Left ventricle myocardium inferior (tissue), 1 donor: ENCODE measurements around the gene ANKDD1B. TPM values are rescaled to one million over a fixed set of nuclear protein-coding genes. Genes with fewer than 3 reads are reported as not detected.
"Not testable (repeated sequence)": the region's sequence is repeated elsewhere in the genome, so short reads cannot be mapped to it uniquely, and the experiment has no call there.

Experiments
- DNase-seq: peaks from one replicate; pipeline ENCODE4 v3.0.0-alpha.2; 2020
- H3K27ac ChIP-seq: fragments of 200-600 bp; replicated peaks from 2 replicates; pipeline ENCODE4 v1.8.0; 2021
- H3K27me3 ChIP-seq: fragments of 200-600 bp; 2 replicates; pipeline ENCODE4 v1.8.0; 2021; ENCODE audit warnings: low read depth
- H3K36me3 ChIP-seq: fragments of 200-600 bp; 2 replicates; pipeline ENCODE4 v1.8.0; 2021
- H3K4me1 ChIP-seq: fragments of 200-600 bp; 2 replicates; pipeline ENCODE4 v1.8.0; 2021
- H3K4me3 ChIP-seq: fragments of 200-600 bp; 2 replicates; pipeline ENCODE4 v1.8.0; 2021; ENCODE audit warnings: mild to moderate bottlenecking, moderate library complexity
- H3K9me3 ChIP-seq: fragments of 200-600 bp; replicated peaks from 2 replicates; pipeline ENCODE4 v1.8.0; 2021
- intact Hi-C: fragments of 100-400 bp; cut with micrococcal nuclease; formaldehyde crosslinking; loops from one replicate; pipeline ENCODE4 v1.11.0; 2022
- total RNA-seq: library from RNA; stranded (reverse); fragmentation: NEBNext Ultra II Directional; extraction: Animal tissue kit (Norgen Biotek cat#: 25700); gene quantifications from one replicate; pipeline ENCODE4 v1.2.1, GENCODE V29; 2021
- TF ChIP-seq, protein P1 (sequence below): fragments of 200-600 bp; IDR thresholded peaks from 2 replicates; pipeline ENCODE4 v1.8.0; 2021; ENCODE audit warnings: antibody characterized with exemption, mild to moderate bottlenecking, borderline replicate concordance
- donor health status: DM: no; HTN: yes; CAD: no; lungs with severe emphysema.

Gene ANKDD1B
- total RNA-seq, 1 donor from 2014 or later: 0.27 TPM

DNA sequence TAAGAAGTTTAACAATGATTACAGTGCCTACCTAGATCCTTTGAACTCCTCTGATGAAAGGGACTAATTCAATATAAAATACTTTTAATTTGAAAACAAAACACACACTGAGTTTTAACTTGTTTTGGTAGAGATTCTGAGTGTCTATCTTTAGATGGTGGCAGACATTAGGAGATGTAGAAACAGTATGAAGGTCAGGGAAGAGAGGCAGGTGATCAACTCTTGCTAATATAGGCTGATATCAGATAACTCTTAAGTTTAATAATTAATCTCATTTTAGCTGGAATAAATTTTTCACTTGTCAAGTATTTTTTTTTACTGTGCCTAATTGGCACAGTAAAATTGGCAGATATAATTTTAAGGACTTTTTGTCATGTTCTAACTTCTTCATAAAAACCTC is 75.2 kb downstream of the ANKDD1B start:
- intact Hi-C loops: loop anchor here (10.0 kb wide), 1 partner anchor 452 kb away; the partner anchor contains the start of gene ANKRD31
- H3K36me3 ChIP-seq: peaks cover 53% of the 10 kb centered on the region
- DNase-seq: no peak
- no peaks in the 10 kb centered on the region for H3K4me1 ChIP-seq
- TF ChIP-seq, protein P1, sequence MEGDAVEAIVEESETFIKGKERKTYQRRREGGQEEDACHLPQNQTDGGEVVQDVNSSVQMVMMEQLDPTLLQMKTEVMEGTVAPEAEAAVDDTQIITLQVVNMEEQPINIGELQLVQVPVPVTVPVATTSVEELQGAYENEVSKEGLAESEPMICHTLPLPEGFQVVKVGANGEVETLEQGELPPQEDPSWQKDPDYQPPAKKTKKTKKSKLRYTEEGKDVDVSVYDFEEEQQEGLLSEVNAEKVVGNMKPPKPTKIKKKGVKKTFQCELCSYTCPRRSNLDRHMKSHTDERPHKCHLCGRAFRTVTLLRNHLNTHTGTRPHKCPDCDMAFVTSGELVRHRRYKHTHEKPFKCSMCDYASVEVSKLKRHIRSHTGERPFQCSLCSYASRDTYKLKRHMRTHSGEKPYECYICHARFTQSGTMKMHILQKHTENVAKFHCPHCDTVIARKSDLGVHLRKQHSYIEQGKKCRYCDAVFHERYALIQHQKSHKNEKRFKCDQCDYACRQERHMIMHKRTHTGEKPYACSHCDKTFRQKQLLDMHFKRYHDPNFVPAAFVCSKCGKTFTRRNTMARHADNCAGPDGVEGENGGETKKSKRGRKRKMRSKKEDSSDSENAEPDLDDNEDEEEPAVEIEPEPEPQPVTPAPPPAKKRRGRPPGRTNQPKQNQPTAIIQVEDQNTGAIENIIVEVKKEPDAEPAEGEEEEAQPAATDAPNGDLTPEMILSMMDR: no peak
- H3K9me3 ChIP-seq: no peaks in the 10 kb centered on the region
- no peak overlapping the region for H3K27ac ChIP-seq
- no peak overlapping the region for H3K4me3 ChIP-seq
- H3K27me3 ChIP-seq: no peaks in the 10 kb centered on the region

DNA sequence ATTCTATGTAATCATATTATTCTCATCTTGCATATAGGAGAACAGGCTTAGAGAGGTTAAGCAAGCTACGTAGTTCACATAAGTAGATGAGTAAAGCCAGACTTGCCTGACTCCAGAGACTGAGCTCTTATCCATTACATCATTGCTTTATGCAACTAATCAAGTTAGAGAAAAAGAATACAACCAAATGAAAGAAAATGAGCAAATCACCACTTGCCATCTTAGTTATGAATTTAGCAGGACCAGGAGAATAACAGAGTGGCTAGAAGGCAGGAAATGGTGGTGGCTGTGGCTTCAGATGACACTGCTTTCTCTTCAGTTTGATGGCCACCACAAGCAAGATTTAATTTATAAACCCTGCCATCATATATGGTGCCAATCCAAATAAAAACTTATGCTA is 79.4 kb downstream of the ANKDD1B start:
- Histone ChIP-seq H3K36me3 (peaks cover 52% of the 10 kb centered on the region), H3K4me3 (no peak overlapping the region), H3K9me3 (no peaks in the 10 kb centered on the region), H3K4me1 (peaks cover 6% of the 10 kb centered on the region), H3K27ac (no peak overlapping the region), H3K27me3 (no peaks in the 10 kb centered on the region)
- no peak for DNase-seq
- TF ChIP-seq, protein P1: no peak
- intact Hi-C loops: no loop called here

DNA sequence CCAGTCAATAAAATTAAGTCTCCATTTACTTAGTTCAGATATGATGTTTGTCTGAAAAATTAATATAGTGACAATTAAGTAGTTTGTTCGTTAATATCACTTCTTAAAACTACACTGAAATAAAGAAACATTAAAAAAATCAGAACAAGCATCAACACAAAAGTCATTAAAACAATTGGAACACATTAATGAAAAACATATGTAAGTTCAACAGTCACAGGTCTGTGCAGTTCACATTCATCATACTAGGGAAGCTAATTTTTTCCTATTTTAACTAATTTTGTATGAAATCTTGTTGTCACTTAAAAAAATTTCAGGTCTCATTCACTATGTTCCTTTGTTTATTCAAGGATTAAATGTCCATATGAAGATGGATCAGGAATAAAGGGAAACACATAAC is 83.5 kb downstream of the ANKDD1B start:
- intact Hi-C loops: no loop called here
- H3K9me3 ChIP-seq: no peaks in the 10 kb centered on the region
- TF ChIP-seq, protein P1: no peak
- H3K4me3 ChIP-seq: no peak overlapping the region
- no peak overlapping the region for H3K27ac ChIP-seq
- peaks cover 20% of the 10 kb centered on the region for H3K36me3 ChIP-seq
- no peaks in the 10 kb centered on the region for H3K27me3 ChIP-seq
- H3K4me1 ChIP-seq: peaks cover 6% of the 10 kb centered on the region
- DNase-seq: no peak

DNA sequence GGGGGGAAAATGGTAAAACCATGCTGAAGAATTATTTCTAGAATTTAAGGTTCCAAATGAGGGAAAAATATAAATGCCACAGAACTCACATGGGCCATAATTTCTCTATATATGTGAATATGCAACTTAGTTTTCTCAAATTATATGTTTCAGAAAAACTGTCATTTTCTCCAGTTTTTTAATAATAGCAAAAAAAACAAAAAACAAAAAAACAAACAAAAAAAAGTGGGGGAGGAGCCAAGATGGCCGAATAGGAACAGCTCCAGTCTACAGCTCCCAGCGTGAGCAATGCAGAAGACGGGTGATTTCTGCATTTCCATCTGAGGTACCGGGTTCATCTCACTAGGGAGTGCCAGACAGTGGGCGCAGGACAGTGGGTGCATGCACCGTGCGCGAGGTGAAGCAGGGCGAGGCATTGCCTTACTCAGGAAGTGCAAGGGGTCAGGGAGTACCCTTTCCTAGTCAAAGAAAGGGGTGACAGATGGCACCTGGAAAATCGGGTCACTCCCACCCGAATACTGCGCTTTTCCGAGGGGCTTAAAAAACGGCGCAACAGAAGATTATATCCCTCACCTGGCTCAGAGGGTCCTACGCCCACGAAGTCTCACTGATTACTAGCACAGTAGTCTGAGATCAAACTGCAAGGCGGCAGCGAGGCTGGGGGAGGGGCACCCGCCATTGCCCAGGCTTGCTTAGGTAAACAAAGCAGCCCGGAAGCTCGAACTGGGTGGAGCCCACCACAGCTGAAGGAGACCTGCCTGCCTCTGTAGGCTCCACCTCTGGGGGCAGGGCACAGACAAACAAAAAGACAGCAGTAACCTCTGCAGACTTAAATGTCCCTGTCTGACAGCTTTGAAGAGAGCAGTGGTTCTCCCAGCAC is 84.5 kb downstream of the ANKDD1B start:
- H3K4me3 ChIP-seq, H3K4me1 ChIP-seq, intact Hi-C loops, H3K27me3 ChIP-seq, H3K9me3 ChIP-seq, H3K27ac ChIP-seq, DNase-seq: not testable (repeated sequence)
- peaks cover 10% of the 10 kb centered on the region for H3K36me3 ChIP-seq

DNA sequence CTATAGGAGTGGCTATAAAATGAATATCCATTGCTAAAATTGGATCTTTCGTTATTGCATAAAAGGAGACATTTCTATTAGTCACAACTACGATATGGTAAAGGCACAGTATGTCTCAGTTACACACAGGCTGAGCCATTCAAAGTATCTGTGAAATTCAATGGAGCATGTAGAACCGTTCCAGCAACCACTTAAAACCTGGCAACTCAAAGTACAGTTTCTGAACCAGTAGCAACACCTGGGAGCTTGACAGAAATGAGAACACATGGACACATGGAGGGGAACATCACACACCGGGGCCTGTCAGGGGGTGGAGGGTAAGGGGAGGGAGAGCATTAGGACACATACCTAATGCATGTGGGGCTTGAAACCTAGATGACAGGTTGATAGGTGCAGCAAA is 90.6 kb downstream of the ANKDD1B start:
- TF ChIP-seq, protein P1: no peak
- intact Hi-C loops: no loop called here
- Histone ChIP-seq H3K27me3 (no peaks in the 10 kb centered on the region), H3K4me1 (no peaks in the 10 kb centered on the region), H3K9me3 (no peaks in the 10 kb centered on the region), H3K36me3 (peaks cover 29% of the 10 kb centered on the region), H3K27ac (peak overlapping the region; percentile 32), H3K4me3 (no peak overlapping the region)
- DNase-seq: no peak

DNA sequence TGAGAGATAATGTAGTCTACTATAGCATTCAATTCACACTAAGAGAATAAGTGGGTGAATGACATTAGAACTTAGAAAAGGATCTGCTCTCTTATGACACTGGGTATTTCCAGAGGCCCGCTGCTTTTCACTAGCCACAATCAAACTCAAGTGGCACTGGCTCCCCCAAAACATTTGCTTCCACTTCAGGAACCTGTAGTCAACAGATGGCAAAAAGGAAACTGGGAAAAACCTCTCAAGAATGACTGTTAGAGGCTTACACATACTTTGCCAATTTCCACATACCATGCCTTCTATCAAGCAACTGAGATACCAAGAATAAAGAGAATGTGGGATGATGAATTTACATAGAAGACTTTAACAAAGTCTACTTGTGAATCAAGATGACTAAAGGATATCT is 94.8 kb downstream of the ANKDD1B start:
- Histone ChIP-seq H3K27me3 (no peaks in the 10 kb centered on the region), H3K4me3 (no peak overlapping the region), H3K36me3 (peaks cover 38% of the 10 kb centered on the region), H3K27ac (no peak overlapping the region), H3K9me3 (no peaks in the 10 kb centered on the region), H3K4me1 (no peaks in the 10 kb centered on the region)
- TF ChIP-seq, protein P1: no peak
- DNase-seq: no peak
- intact Hi-C loops: no loop called here
